Activated CD4-positive, alpha-beta T cell treated with anti-CD3 and anti-CD28 coated beads, Interleukin-2, amount 10 ng/mL, durations not matched to agents 24 days and 14 days (primary cell): ENCODE measurements around the gene DISP2. TPM values are rescaled to one million over a fixed set of nuclear protein-coding genes. Genes with fewer than 3 reads are reported as not detected.

Experiments used
- DNase-seq: peaks from one replicate; pipeline ENCODE4 v3.0.0; 2022
- H3K27ac Mint-ChIP-seq: one replicate; pipeline ENCODE4 v1.8.0; 2022; ENCODE audit warnings: mild to moderate bottlenecking, mixed read lengths
- H3K27me3 Mint-ChIP-seq: one replicate; pipeline ENCODE4 v1.8.0; 2022; ENCODE audit warnings: mixed read lengths
- H3K36me3 Mint-ChIP-seq: one replicate; pipeline ENCODE4 v1.8.0; 2022; ENCODE audit warnings: low read depth, mild to moderate bottlenecking, mixed read lengths
- H3K4me1 Mint-ChIP-seq: one replicate; pipeline ENCODE4 v1.8.0; 2021; ENCODE audit warnings: mixed read lengths
- H3K4me3 Mint-ChIP-seq: one replicate; pipeline ENCODE4 v1.8.0; 2022; ENCODE audit warnings: mild to moderate bottlenecking, moderate library complexity, mixed read lengths
- H3K9me3 Mint-ChIP-seq: one replicate; pipeline ENCODE4 v1.8.0; 2021; ENCODE audit warnings: mixed read lengths
- intact Hi-C: fragments of 100-400 bp; cut with micrococcal nuclease; formaldehyde crosslinking; loops from one replicate; pipeline ENCODE4 v1.15.1; 2023
- total RNA-seq: library from RNA; stranded (reverse); gene quantifications from 2 replicates; pipeline ENCODE4 v1.2.3, GENCODE V29; 2022

DISP2 gene
- total RNA-seq, 1 donor from 2014 or later: 0.05 TPM

GRCh38 chr15:40413036-40413435 is 55.0 kb downstream of the DISP2 start:
- peaks cover 15% of the 10 kb centered on the region for H3K4me1 Mint-ChIP-seq
- H3K36me3 Mint-ChIP-seq: peaks cover 39% of the 10 kb centered on the region
- no peak for DNase-seq
- H3K27ac Mint-ChIP-seq: no peak overlapping the region
- no peak overlapping the region for H3K4me3 Mint-ChIP-seq
- no peaks in the 10 kb centered on the region for H3K27me3 Mint-ChIP-seq
- intact Hi-C loops: no loop called here
- no peaks in the 10 kb centered on the region for H3K9me3 Mint-ChIP-seq

GRCh38 chr15:40414816-40415215 is 56.8 kb downstream of the DISP2 start:
- Mint-ChIP-seq H3K9me3 (no peaks in the 10 kb centered on the region), H3K4me1 (peaks cover 4% of the 10 kb centered on the region), H3K36me3 (peaks cover 37% of the 10 kb centered on the region), H3K27me3 (no peaks in the 10 kb centered on the region), H3K4me3 (no peak overlapping the region), H3K27ac (no peak overlapping the region)
- intact Hi-C loops: no loop called here
- DNase-seq: no peak

- no peak overlapping the region for H3K27ac Mint-ChIP-seq
- peaks cover 2% of the 10 kb centered on the region for H3K4me1 Mint-ChIP-seq
- H3K27me3 Mint-ChIP-seq: no peaks in the 10 kb centered on the region
- no peaks in the 10 kb centered on the region for H3K9me3 Mint-ChIP-seq
- H3K4me3 Mint-ChIP-seq: no peak overlapping the region
- peaks cover 35% of the 10 kb centered on the region for H3K36me3 Mint-ChIP-seq
- intact Hi-C loops: no loop called here
- no peak for DNase-seq
These were observed 57.2 kb downstream of the DISP2 start for GRCh38 chr15:40415226-40415625.

GRCh38 chr15:40416056-40416455 is 58.0 kb downstream of the DISP2 start:
- H3K36me3 Mint-ChIP-seq: peaks cover 26% of the 10 kb centered on the region
- no peak overlapping the region for H3K4me3 Mint-ChIP-seq
- DNase-seq: no peak
- H3K4me1 Mint-ChIP-seq: peaks cover under 1% of the 10 kb centered on the region
- H3K9me3 Mint-ChIP-seq: no peaks in the 10 kb centered on the region
- intact Hi-C loops: no loop called here
- H3K27me3 Mint-ChIP-seq: no peaks in the 10 kb centered on the region
- no peak overlapping the region for H3K27ac Mint-ChIP-seq

GRCh38 chr15:40418126-40418525 is 60.1 kb downstream of the DISP2 start:
- H3K4me1 Mint-ChIP-seq: no peaks in the 10 kb centered on the region
- no peak overlapping the region for H3K27ac Mint-ChIP-seq
- DNase-seq: no peak
- H3K9me3 Mint-ChIP-seq: no peaks in the 10 kb centered on the region
- intact Hi-C loops: no loop called here
- H3K36me3 Mint-ChIP-seq: peaks cover 13% of the 10 kb centered on the region
- H3K27me3 Mint-ChIP-seq: no peaks in the 10 kb centered on the region
- no peak overlapping the region for H3K4me3 Mint-ChIP-seq

GRCh38 chr15:40420071-40420713 is 62.2 kb downstream of the DISP2 start:
- no peak for DNase-seq
- Mint-ChIP-seq H3K27ac (no peak overlapping the region), H3K9me3 (no peaks in the 10 kb centered on the region), H3K27me3 (no peaks in the 10 kb centered on the region), H3K4me3 (no peak overlapping the region), H3K36me3 (peaks cover 9% of the 10 kb centered on the region), H3K4me1 (no peaks in the 10 kb centered on the region)
- intact Hi-C loops: loop anchor here (5.0 kb wide), 2 partner anchors 53 to 98 kb away; partner anchors contain the start of gene INAFM2

- H3K36me3 Mint-ChIP-seq: peaks cover 4% of the 10 kb centered on the region
- no peak overlapping the region for H3K27ac Mint-ChIP-seq
- no peak overlapping the region for H3K4me3 Mint-ChIP-seq
- intact Hi-C loops: loop anchor here (5.0 kb wide), 2 partner anchors 53 to 98 kb away; partner anchors contain the start of gene INAFM2
- DNase-seq: no peak
- no peaks in the 10 kb centered on the region for H3K27me3 Mint-ChIP-seq
- no peaks in the 10 kb centered on the region for H3K4me1 Mint-ChIP-seq
- H3K9me3 Mint-ChIP-seq: no peaks in the 10 kb centered on the region
These were observed 62.8 kb downstream of the DISP2 start for GRCh38 chr15:40420793-40421192.

- Mint-ChIP-seq H3K27me3 (no peaks in the 10 kb centered on the region), H3K4me3 (no peak overlapping the region), H3K36me3 (peaks cover 2% of the 10 kb centered on the region), H3K4me1 (no peaks in the 10 kb centered on the region), H3K27ac (no peak overlapping the region), H3K9me3 (no peaks in the 10 kb centered on the region)
- intact Hi-C loops: loop anchor here (1.0 to 5.0 kb wide), 3 partner anchors 54 to 99 kb away; partner anchors contain the start of gene INAFM2
- DNase-seq: peak; percentile 96
These were observed 63.5 kb downstream of the DISP2 start for GRCh38 chr15:40421246-40422157.

GRCh38 chr15:40424483-40425115 is 66.6 kb downstream of the DISP2 start:
- DNase-seq: no peak
- H3K36me3 Mint-ChIP-seq: no peaks in the 10 kb centered on the region
- no peak overlapping the region for H3K4me3 Mint-ChIP-seq
- intact Hi-C loops: loop anchor here (5.0 kb wide), 2 partner anchors 57 to 102 kb away; partner anchors contain the start of gene INAFM2
- H3K9me3 Mint-ChIP-seq: no peaks in the 10 kb centered on the region
- no peaks in the 10 kb centered on the region for H3K27me3 Mint-ChIP-seq
- H3K27ac Mint-ChIP-seq: no peak overlapping the region
- H3K4me1 Mint-ChIP-seq: no peaks in the 10 kb centered on the region

- DNase-seq: no peak
- Mint-ChIP-seq H3K4me3 (no peak overlapping the region), H3K27ac (no peak overlapping the region), H3K27me3 (no peaks in the 10 kb centered on the region), H3K36me3 (no peaks in the 10 kb centered on the region), H3K4me1 (no peaks in the 10 kb centered on the region), H3K9me3 (no peaks in the 10 kb centered on the region)
- intact Hi-C loops: no loop called here
These were observed 67.7 kb downstream of the DISP2 start for GRCh38 chr15:40425681-40426080.

- H3K27ac Mint-ChIP-seq: no peak overlapping the region
- no peak overlapping the region for H3K4me3 Mint-ChIP-seq
- H3K27me3 Mint-ChIP-seq: peaks cover under 1% of the 10 kb centered on the region
- no peaks in the 10 kb centered on the region for H3K4me1 Mint-ChIP-seq
- intact Hi-C loops: no loop called here
- no peaks in the 10 kb centered on the region for H3K36me3 Mint-ChIP-seq
- no peaks in the 10 kb centered on the region for H3K9me3 Mint-ChIP-seq
- DNase-seq: no peak
These were observed 69.2 kb downstream of the DISP2 start for GRCh38 chr15:40427188-40427587.

GRCh38 chr15:40428185-40428584 is 70.2 kb downstream of the DISP2 start:
- Mint-ChIP-seq H3K4me3 (no peak overlapping the region), H3K27me3 (peaks cover 6% of the 10 kb centered on the region), H3K9me3 (no peaks in the 10 kb centered on the region), H3K27ac (no peak overlapping the region), H3K36me3 (no peaks in the 10 kb centered on the region), H3K4me1 (no peaks in the 10 kb centered on the region)
- no peak for DNase-seq
- intact Hi-C loops: no loop called here
